ENCODE measurements around the gene PI4K2B. TPM values are rescaled to one million over a fixed set of nuclear protein-coding genes. Genes with fewer than 3 reads are reported as not detected.

Gene PI4K2B
- total RNA-seq, 1 experiment from 2014 or later: 28.4 TPM

Other genes with a start within 250 kb of the PI4K2B start
- gene LGI2, start 203.1 kb upstream of the PI4K2B start, total RNA-seq (2014; rRNA removed; shearing (Covaris generic); ENCODE audit: low replicate concordance): not detected in 2 replicates
- 2.9 and 3.7 TPM in 2 replicates for gene SEPSECS, start 73.6 kb upstream of the PI4K2B start, total RNA-seq (2014; rRNA removed; shearing (Covaris generic); ENCODE audit: low replicate concordance)
- 10.1 and 13.4 TPM in 2 replicates for gene ZCCHC4, start 78.7 kb downstream of the PI4K2B start, total RNA-seq (2014; rRNA removed; shearing (Covaris generic); ENCODE audit: low replicate concordance)
- gene ANAPC4, start 143.2 kb downstream of the PI4K2B start, total RNA-seq (2014; rRNA removed; shearing (Covaris generic); ENCODE audit: low replicate concordance): 15.6 and 17.1 TPM in 2 replicates

All from Caki2 (cell line).